ENCODE results near the gene GPR176.
"Not testable (repeated sequence)": the region's sequence is repeated elsewhere in the genome, so short reads cannot be mapped to it uniquely, and the experiment has no call there.

Gene GPR176

DNA sequence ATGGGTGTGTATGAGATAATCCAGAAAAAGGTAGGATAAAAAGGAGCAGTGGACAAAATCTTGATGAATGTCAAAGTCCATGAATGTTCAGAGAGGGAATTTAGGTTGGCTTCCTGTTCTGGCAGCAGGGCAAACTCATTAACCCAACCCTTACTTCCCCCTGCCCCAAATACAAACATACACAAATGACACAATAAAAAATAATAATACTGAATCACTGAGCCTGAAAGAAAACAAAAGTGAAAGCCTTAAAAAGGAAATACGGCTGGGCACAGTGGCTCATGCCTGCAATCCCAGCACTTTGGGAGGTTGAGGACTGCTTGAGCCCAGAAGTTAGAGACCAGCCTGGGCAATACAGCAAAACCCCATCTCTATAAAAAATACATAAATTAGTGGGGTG is 62.9 kb downstream of the GPR176 start:
- DNase-seq (ENCODE audit: low read depth in 2 of 2) = no peak

DNA sequence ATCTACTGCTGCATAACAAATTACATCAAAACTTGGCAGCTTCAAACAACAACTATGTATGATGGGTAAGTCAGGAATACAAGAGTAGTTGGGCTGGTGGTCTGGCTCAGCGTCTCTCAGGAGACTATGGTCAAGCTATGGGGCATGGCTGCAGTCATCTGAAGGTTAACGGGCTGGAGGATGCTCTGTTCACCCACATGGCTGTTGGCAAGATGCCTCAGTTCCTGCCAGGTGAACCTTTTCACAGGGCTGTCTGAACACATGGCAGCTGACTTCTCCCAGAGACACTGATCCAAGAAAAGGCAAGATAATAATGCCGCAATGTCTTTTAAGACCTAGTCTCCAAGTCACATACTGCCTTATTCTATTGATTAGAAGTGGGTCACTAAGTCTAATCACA is 63.7 kb downstream of the GPR176 start:
- no peak for DNase-seq (ENCODE audit: low read depth in 2 of 2)

DNA sequence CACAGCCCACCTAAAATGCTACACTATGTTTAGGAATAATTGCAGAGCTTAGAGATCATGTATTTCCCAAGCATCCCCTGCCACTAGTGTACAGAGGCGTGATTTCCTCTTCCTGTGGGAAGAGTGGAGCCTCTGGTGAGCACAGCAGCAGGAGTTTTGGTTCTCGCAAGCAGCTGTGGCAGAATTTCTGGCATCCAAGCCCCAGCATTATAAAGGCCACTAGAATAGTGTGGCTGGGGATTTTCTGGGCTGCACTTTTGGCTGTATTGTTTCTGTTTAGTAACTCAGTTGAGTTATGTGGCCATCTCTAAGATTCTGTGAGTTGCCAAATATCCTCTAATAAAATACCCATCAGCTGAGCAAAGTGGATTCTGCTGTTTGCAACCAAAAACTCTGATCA is 64.7 kb downstream of the GPR176 start:
- DNase-seq (ENCODE audit: low read depth in 2 of 2) = no peak

DNA sequence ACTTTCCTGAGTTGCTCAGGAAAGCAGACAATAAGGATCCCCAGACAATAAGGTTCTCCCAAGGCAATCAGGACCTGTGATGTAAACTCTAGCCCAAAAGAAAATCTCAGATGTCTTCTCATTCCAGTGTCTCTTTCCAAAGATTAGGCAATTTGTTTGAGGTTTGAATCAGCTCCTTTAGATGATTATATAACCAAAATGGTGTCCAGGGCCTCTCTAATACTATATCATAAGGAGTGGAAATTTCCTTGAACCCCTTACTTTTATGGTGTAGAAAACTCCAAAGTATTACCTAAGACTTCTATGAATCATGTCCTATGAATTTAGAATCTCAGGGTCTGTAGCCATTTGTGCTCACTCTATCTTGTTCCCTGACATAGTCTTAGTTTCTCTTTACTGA is 65.9 kb downstream of the GPR176 start:
- DNase-seq (ENCODE audit: low read depth in 2 of 2) = no peak

DNA sequence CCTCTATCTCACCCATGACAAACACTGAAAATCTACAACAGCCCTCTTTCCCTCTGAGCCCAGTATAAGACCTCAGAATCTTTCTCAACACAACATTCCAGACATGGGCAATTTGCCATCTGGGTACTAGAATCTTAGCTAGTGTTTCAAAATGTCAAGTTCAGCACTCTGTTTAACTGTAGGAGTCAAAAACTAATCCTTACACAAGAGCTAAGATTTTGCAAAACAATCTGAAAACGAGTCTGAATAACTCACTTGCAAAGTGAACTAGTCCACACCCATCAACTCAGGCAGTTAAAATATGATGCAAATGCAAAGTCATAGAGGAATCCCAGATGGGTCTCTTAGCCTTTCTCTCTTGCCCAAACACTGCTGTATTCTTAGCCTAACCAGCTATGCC is 67.8 kb downstream of the GPR176 start:
- no peak for DNase-seq (ENCODE audit: low read depth in 2 of 2)

DNA sequence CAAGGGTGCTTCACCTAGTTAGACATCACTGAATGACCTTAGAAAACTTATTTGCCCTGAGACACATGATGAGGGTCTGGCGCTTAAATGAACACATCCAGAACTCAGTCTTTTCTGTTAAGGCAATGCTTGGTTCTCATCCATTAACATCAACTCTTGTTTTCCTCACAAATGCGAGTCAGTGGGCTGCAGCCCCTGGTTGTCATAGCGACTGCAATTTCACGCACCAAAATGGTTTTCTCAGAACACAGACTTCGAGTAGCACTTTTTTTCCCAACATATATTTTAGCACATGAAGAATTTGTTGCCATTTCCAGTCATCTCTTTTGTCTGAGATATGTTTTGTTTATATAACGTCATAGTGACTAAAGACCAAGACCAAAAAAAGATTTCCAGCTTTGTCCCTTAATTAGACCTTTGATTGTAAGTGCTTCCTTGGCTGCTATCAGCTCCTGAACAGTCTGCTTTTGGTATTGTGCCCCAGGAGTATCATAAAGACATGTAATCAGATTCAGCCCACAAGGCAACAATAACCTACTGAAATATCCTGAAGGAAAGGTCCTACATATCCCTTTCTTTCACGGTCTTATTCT is 68.5 kb downstream of the GPR176 start:
- no peak for DNase-seq (ENCODE audit: low read depth in 2 of 2)

DNA sequence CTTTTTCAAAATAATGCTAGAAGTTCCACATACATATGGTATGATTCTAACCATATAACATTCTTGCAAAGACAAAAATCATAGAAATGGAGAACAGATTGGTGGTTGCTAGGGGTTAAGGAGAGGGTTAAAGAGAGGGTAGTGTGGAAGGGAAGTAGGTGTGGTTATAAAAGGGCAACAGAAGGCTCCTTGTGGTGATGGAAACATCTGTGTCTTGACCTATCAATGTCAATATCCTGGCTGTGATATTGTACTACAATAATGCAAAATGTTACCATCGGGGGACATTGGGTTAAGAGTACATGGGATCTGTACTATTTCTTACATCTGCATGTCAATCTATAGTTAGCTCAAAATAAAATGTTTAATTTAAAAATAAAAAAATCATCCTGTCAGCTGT is 69.6 kb downstream of the GPR176 start:
- DNase-seq (ENCODE audit: low read depth in 2 of 2) = no peak

DNA sequence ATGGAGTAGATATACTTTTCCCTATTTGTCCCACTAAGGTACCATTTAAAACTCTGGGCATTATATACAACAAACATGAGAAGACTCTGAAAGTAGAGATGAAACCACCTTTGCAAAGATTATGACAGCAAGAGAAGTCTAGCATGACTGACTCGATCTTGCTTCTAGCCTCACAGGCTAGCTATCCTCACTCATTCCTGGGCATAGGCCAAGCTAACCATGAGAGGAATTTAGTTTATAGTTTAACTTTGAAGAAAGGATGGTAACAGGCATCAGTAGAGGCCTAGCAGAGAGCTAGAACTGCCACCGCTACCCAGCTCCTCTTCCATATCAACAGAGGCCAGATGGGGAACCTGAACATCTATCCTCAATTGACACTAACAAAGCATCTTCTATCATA is 74.0 kb downstream of the GPR176 start:
- DNase-seq (ENCODE audit: low read depth in 2 of 2) = no peak

DNA sequence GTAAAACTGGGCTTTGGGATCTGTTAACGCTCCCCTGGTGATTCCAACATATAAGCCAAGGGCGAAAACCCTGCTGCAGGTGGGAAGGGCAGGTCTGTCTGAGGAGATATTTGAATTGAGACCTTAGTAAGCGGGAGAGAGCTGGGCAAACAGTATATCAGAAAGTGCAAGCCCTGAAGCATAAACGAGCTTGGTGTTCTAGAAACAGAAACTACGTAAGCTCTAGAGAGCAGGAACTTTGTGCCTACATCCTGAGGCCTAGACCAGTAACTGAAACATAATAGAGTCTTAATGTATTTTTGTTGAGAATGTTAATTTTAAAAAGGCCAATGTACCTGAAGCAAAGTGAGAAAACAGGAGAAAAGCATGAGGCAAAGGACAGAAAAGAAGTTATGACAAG is 74.5 kb downstream of the GPR176 start:
- DNase-seq (ENCODE audit: low read depth in 2 of 2) = no peak

DNA sequence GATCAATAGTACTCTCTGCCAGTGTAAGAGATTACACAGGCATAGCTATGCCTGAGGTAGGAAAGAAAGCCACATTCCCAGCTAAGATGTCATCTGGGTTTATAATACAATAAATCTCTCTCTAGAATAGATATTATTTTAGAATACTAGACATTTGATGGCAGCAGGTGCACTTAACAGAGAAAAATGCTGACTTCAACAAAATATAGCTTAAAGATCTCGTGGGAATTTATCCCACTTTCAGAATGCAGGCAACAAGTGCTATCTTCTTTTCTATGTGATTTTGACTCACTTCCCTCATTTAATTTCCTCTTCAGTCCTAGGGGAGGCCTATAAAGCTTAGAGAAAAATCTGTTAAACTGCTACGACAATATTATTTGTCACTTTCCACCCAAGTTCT is 76.5 kb downstream of the GPR176 start:
- DNase-seq (ENCODE audit: low read depth in 2 of 2) = no peak

DNA sequence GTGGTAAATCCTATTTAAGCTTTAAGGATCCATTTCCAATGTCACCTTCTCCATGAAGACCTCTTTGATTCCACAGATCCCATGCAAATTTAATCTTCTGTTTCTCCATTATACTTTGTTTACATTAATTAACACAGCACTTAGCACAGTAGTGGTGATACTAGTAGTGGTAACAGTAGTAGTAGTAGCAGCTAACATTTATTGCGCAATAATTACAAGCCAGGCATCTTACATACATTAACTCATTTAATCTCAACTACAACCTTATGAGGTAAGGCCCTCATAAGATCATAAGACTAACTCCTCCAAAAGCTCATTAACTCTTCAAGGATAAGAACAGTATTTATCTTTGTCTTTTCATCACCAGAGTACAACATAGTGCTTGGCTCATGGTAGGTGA is 82.6 kb downstream of the GPR176 start:
- DNase-seq (ENCODE audit: low read depth in 2 of 2) = no peak

DNA sequence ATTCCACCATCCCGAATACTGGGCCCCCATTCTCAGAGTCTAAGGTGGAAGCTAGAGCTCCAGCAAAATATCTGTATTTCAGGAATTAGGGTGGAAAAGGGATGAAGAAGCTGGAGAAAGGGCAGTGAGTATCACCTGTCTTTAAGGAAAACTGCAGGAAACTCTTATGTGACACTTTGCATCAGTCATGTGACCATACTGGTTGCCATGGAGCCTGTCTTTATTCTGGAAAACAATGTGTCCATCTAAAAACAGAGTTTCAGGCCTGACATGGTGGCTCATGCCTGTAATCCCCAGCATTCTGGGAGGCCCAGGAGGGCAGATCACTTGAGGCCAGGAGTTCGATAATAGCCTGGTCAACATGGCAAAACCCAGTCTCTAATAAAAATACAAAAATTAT is 84.5 kb downstream of the GPR176 start:
- DNase-seq (ENCODE audit: low read depth in 2 of 2) = no peak

DNA sequence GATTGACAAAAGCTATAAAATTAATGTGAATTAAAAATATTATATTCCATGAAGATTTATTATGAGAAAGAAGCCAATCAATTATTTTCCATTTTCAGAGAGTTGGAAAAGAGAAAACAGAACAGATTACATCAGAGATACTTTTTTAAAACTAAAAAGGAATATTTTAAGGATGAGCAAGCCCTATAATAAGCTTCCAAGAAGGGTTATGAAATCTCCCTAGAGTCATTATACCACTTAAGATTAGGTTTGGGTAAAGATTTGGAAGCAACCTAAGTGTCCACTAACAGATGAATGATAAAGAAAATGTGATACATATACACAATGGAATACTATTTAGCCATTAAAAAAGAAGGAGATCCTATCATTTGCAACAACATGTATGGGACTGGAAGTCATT is 85.8 kb downstream of the GPR176 start:
- DNase-seq (ENCODE audit: low read depth in 2 of 2) = no peak

DNA sequence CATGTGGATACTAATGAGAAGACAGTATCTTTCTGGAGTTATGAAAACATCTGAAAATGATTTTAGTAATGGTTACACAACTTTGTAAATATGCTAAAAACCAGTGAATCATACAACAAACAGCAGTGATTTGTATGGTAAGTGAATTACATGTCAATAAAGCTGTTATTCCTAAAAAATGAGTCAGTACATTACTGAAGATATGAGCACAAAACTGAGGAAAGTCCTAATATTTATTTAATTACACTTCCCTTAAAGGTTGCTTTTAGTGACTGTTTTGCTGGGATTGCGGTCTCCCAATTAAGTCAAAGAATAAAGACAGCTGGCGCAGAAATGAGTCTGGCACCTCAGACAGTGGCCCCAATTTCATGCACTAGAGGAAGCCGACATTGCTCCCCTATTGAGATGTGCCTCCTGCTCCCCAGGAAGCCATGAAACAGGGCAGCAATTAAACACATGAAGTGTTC is 86.5 kb downstream of the GPR176 start:
- no peak for DNase-seq (ENCODE audit: low read depth in 2 of 2)

DNA sequence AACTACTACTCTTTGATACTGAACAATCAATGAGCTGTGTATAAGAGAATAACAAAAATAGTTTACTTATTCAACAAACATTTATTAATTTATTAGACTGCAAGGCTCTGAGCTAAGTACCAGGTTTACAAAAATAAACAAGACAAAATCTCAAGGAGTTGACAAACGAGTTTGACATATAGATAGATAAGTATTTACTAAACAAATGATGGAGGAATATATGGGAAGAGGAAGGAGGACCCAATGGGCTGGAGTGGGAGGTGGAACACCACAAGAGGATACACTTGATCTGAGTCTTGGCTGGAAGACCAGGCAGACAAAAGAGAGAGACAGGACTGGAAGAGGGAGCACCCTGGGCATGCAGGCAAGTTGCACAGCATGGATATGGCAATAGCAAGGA is 89.9 kb downstream of the GPR176 start:
- DNase-seq (ENCODE audit: low read depth in 2 of 2) = no peak

DNA sequence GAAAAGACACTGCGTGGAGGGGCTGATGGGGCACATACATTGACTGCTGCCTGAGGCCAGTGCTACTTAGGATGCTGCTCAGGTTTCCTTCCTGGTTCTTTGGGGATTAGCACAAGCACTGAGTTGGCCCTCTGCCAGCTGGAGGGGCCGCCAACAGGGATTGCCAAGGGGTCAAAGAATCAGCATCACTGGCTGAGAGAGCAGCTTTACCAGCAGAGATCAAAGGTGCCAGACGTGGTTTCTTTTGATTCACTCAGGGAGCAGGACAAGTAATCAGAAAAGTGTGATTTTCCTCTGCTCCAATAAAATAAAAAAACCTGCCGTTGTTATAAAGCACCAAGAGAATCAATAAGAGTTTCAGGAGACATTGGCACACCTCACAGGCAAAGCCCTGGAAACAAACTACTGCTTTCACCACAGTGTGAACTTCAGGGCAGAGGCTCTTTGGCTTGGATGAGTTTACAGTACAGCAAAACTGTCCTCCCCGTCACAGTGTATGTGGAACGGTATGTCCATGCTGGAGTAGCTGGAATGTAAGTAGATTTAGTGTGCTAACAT is 91.6 kb downstream of the GPR176 start:
- DNase-seq (ENCODE audit: low read depth in 2 of 2) = no peak

DNA sequence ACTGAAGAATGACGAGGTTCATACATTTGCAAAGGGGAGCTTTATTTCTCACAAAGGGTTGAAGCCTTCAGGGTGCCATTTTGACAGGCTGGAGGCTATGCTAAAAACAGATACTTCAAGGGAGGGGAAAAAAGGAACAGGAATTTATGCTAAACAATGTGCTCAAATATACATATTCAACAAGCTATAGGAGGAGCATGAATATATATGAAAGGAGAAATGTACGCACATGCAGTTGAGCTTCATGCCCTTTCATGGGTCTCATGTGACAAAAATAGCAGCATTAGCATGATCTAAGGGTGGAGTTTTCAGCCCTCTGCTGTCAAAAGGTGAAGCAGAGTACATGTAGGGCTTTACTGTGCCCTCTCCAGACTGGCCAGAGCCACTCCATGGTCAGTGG is 93.1 kb downstream of the GPR176 start:
- no peak for DNase-seq (ENCODE audit: low read depth in 2 of 2)

DNA sequence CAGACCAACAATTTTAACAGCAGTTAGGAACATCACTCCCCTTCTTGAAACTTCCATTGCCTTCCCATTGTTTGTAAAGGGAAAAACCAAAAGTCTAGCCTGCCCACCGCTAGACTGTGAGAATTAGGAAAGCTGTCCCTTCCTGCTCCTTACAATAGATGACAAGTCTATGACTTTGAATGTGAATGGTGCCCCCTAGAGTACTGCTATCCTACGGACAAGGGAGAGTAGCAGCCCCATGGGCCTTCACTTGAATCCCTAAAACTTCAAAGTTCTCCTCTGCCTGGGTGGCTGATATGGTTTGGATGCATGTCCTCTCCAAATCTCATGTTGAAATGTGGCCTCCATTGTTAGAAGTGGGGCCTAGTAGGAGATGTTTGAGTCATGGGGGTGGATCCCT is 96.4 kb downstream of the GPR176 start:
- DNase-seq (ENCODE audit: low read depth in 2 of 2) = no peak

DNA sequence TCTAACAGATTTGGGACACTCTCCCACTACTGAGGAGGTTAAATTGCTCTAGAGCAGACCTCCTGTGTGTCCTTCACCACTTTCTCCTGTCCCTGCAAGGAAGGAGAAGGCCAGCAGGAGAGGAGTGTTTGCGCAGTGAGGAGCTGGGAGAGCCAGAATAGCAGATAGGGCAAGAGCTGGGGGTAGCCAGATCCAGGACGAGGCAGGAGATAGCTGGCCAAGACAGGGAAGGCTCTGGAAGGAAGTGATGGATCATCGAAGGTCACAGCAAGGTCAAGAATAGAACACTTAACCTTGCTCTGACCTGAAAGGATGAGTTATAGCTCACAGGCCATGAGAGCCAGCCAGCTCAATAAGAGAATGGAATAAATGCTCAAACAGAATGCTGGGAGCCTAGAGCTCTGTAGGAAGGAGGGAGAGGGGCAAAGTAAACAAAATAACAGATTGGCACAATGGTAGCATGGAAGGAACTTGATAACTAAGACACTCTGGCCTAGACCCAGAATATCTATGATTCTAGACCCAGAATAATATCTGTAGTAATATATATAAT is 99.9 kb downstream of the GPR176 start:
- no peak for DNase-seq (ENCODE audit: low read depth in 2 of 2)

DNA sequence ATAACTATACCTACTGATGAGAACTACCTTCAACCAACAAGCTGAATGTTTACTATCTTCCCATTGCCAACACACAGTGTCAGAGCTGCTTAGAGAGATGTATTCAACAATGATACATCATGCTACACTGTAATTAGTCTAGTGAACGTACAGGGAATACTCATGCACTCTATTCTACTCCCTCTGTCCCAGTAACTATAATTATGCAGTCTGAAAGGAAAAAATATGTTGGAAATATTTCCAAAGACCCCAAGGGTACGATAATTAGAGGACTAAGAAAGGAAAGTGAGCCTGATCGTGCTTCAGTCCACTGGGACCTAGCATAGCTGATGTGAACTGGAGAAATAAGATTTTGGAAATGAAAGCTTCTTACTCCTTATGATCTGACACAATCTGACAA is 100.5 kb downstream of the GPR176 start:
- DNase-seq (ENCODE audit: low read depth in 2 of 2) = no peak

DNA sequence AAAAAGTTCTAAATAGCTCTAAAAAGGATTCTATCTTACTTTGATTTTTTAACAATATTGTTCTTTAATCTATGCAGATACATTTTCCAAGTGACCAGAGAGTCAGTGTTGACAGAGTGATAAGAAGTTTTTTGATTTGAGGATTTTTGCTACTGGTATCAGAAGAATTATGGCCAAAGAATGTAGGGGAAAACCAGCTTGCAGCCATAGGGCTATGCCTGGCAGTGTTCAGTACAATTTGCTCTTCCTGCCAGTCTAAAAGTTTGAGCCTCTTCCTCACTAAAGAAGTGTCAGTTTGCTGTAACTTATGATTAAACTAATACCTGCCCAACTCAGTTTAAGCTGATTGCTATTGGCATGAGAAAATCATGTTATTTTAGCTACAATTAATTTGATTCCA is 102.2 kb downstream of the GPR176 start:
- no peak for DNase-seq (ENCODE audit: low read depth in 2 of 2)

DNA sequence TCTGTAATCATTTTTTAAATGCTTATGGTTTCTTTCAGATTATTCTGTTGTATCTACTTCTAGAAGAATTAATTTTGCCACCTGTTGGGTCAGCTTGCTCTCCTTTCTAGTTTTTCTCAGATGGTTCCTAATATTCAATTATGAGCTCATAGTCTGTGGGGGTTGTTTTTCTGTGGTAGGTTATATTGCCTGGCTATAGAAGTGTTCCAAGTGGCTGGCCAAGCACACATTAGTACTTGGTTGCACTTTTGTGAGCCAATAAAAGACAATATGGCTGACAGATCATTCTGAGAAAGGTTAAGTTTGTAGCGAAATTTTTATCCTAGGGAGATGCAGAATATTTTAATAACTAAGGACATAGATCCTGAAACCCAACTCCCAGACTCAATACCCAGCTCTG is 105.6 kb downstream of the GPR176 start:
- no peak for DNase-seq (ENCODE audit: low read depth in 2 of 2)

DNA sequence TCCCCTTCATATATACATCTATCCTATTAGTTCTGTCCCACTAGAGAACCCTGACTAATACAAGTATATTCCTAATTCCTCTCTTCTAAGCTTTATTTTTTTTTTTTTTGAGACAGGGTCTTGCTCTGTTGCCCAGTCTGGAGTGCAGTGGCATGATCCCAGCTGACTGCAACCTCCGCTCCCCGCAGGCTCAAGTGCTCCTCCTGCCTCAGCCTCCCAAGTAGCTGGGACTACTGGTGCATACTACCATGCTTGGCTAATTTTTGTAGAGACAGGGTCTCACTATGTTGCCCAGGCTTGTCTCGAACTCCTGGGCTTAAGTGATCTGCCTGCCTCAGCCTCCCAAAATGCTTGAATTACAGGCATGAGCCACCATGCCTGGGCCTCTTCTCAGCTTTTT is 107.4 kb downstream of the GPR176 start:
- DNase-seq (ENCODE audit: low read depth in 2 of 2) = not testable (repeated sequence)

DNA sequence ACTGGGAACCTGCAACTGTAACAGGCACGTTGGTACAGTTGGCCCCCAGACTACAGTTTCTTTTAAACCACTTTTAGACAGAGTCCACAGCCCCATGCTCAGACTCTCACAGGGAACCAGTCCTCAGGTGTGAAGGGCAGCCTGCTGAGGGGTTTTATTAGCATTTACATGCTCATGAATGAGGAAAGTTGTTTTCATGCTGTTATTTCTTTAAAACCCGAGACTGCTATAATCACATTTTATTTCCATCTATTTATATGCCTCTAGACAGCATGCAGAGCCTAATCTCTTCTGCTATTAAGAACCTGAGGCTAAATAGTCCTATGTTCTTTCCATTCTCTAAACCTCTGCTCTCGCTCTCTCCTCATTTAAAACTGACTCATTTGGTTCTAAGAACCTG is 111.2 kb downstream of the GPR176 start:
- DNase-seq (ENCODE audit: low read depth in 2 of 2) = no peak
